Panc1 (cell line): Measurements from ENCODE around the gene IFNB1.

Source experiments
- CTCF ChIP-seq: fragments of 450-650 bp; IDR thresholded peaks from 2 replicates; pipeline ENCODE4 v1.5.1; 2017; ENCODE audit warnings: mild to moderate bottlenecking
- POLR2AphosphoS5 ChIP-seq: IDR thresholded peaks from 2 replicates; pipeline ENCODE4 v1.6.1; 2012; ENCODE audit warnings: mild to moderate bottlenecking, low read depth, low read length, moderate library complexity
- REST ChIP-seq, 2 experiments: IDR thresholded peaks; 2 replicates each; pipeline ENCODE4 v1.6.1; 2011 to 2012; ENCODE audit warnings: low read depth in 2 of 2, control low read depth in 1 of 2, low read length in 1 of 2, mild to moderate bottlenecking in 1 of 2, moderate library complexity in 1 of 2; ENCODE audit not compliant: insufficient read depth in 1 of 2
- SIN3A ChIP-seq: IDR thresholded peaks from 2 replicates; pipeline ENCODE4 v1.6.1; 2012; ENCODE audit warnings: low read depth, mild to moderate bottlenecking, low read length, moderate library complexity, borderline replicate concordance; ENCODE audit not compliant: insufficient read depth
- TCF7L2 ChIP-seq: IDR thresholded peaks from 2 replicates; pipeline ENCODE4 v1.6.1; 2011; ENCODE audit warnings: mild to moderate bottlenecking, low read depth, low read length, inconsistent platforms

- TF ChIP-seq CTCF (no peak), SIN3A (no peak), POLR2AphosphoS5 (no peak), TCF7L2 (no peak), REST (IDR thresholded peaks at IDR 0.05; ENCODE audit: insufficient read depth in 1 of 2, low read depth in 2 of 2, low read length in 1 of 2) (no peak)
Measured at GRCh38 chr9:21121595-21122251, 44.0 kb upstream of the IFNB1 start.
